GM18526 (cell line): ENCODE measurements around the gene RPTOR.

Experiments used
- POLR2A ChIP-seq: IDR thresholded peaks from 3 replicates; pipeline ENCODE4 v1.6.1; 2011; ENCODE audit not compliant: insufficient read length; ENCODE audit errors: extremely low read depth

RPTOR gene

DNA sequence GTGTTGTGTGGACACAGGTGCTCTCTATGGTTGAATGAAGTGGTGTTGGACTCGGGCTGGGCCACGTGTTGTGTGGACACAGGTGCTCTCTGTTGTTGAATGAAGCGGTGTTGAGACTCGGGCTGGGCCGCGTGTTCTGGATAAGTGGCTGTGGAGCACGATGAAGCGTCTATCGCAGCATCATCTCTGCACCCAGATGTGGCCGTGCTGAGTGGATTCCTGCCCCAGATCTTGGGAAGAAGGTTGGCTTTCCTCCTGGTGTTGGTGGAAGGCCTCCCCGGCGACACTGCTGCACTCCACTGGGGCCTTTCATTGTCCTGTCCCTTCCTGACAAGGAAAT is 69.1 kb downstream of the RPTOR start:
- no peak for TF ChIP-seq POLR2A

DNA sequence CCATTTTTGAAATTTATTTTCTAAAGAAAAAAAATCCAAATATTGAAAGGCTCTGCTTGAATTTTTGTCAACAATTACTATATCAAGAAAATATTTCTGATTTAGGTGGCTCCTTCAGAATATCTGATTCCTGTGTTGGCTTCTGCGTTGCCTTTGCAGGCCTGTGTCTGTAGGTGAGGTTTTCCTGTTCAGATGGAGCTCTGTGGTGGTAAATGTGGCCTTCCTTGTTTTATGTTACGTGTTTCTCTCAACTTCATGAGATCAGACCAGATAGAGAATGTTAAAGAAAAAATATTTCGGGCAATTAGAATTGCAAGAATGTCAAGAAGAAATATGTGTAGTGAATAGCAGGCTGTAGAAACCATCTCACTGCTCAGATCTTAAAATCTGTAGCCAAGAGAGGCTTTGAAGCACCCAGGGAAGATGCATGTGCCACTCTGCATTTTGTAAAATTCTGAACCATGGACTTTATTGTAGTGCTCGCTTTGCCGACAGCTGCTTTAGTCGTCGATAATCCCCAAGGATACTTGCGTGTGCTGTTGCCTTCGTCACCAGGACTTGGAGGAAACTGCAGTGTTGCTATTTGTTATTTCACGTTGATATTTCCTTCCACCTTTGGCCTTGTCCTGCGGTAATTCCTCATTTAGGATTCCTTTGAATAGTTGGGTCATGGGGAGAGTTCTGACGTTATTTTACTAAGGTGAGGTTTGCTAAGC is 69.9 kb downstream of the RPTOR start:
- no peak for TF ChIP-seq POLR2A

DNA sequence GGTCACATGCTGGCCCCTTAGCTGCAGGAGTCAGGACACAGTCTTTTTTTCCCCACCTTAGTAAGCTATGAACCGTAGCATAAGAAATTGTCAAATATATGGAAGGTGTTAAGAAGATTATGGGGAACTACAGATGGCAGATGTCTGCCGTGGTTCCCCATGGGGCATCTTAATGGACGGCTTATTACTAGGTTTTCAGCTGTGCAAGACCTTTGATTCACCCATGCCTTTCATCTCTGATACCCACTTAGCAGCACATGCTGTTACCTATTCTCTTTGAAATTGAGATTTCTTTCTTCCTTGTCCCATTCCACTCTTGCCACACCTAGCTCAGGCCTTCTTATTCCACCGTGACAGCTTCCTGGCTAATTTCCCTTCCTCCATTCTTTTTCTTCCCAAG is 70.7 kb downstream of the RPTOR start:
- TF ChIP-seq POLR2A: no peak

DNA sequence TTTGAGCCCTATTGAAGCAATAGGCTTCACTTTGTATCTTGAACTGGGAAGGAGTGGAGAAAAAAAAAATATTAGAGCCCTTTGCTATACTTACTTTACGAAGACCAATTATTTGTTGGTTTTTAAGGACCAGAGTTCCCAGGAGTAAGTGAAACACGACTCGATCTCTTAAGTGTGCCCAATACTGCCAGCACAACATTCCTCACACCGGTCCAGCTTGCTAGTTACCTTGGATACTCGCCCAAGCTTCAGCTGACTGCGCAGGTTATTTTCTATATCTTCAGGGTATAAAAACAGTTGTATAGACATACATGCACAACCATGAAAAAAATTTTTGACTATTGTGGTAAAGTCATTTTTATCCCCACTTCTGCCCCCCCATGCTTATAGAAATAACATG is 72.1 kb downstream of the RPTOR start:
- TF ChIP-seq POLR2A: no peak

DNA sequence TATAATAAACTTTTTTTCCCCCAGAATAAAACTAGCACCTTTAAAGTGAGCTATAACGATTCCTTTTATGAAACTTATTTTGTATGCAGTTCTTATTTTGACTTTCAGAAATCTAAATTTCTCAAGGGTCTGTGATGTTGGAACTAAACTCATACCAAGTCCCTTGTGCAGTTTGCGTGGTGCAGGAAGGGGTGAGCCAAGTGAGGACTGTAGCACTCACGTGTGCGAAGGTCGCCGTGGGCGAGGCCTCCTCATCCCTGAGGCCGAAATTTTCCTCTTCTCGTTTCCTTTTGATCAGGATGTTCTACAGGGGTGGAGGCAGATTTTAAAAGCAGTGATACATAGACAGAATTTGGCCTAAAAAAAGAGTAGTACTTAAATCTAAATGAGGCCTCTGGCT is 73.7 kb downstream of the RPTOR start:
- no peak for TF ChIP-seq POLR2A

DNA sequence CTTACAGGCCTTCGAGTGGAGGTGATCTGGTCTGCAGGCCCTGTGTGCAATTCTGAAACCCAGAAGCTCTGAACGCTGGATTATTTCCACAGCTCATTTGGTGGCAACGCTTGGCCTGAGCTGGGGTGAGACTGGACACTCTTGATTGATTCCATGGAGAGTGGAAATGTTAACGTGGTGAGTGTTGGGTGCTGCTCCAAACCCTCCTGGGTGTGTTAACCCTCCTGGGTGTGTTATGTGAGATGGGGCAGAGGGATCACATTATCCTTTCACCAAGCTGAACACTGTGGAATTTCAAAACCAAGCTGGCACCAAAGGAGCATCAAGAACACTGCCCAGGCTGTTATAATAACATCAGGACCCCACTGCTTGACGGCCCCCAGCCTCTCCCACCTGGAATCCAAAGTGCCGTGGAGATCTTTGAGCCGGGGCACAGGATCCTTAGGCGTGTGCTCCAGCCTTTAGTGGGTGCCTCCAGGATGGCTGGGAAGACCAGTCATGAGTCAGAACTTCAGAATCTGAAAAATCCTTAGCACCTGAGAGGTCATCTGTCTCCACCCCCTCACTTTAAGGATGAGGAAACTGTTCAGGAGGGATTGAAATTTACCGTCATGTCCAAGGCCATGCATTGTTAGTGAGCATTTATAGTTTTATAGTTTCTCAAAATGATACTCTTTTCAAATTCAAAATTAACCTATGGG is 75.0 kb downstream of the RPTOR start:
- no peak for TF ChIP-seq POLR2A

DNA sequence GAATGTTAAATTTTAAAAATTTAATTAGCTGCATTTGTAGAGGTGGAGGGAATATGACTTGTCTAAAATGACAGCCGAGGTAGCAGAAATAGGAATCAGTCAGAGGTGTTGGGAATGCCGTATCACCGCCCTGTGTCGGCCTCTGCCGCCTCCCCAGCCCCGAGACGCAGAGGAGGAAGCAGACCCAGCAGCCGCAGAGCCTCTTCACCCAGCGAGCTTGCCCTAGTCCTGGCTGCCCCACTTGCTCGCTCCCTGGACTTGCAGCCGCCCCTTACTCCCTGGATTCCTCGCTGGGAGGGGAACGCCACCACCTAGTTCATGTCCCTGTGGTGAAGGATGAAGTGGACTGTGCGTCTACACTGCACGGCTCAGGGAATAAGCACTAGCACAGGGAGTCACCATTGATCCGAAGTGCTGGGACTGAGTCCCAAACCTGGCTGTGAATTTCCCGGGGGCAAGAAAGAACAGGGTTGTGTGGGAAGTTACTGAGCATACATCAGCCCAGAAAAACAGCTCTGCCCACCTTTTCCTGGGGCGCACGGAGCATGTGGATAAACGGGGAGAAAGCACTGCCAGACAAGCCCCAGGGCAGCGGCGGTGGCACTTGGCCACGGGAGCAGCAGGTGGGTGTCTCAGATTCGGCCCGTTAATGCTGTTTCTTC is 76.8 kb downstream of the RPTOR start:
- no peak for TF ChIP-seq POLR2A

DNA sequence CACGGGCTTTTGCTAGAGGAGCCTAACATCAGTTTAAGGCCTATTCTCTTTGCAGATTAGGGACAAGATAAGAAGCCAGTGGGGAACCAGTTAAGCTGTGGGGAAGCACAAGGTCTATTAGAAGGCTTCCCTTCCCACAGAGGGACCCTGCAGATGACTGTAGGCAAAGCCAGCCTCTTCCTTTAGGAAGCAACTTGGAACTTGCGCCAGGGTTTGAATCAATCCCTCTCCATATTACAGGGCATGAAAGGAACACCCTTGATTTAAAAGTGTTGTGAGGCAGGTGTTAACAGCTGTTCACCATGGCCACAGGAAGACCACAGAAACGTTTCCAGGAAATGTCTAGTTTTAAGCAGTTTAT is 77.3 kb downstream of the RPTOR start:
- TF ChIP-seq POLR2A: no peak

DNA sequence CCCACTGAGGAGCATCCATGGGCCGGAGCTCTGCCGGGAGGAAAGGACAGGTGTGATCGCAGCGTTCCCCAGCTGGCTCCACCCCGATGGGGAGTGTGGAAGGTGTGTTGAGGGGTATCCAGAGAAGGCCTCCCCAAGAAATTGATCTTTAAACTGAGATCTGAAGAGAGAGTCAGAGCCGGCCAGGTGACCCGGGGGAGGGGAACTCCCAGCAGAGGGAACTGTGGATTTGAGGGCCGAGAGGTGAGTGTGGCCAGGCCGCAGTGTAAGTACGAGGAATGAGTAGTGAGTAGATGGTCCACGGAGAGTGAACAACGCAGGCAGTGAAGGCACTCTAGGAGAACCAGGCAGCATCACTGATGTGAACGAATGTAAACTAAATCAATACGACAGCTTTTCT is 80.2 kb downstream of the RPTOR start:
- TF ChIP-seq POLR2A: no peak

DNA sequence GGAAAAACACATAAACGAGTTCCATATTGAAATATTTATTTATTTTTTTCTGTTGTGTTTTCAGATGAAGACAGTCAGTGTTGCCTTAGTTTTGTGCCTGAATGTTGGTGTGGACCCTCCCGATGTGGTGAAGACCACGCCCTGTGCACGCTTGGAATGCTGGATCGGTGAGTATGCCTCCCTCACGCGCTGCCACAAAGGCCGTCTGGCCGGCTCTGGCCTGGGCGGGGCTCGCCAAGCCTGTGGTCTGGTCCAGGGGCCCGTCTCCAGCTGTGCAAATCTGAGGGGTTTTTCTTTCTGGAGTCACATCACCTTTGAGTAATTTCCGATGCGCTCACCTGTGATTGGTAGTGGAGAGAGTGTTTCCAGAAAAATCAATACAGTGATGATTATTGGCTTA is 81.0 kb downstream of the RPTOR start:
- TF ChIP-seq POLR2A: no peak

DNA sequence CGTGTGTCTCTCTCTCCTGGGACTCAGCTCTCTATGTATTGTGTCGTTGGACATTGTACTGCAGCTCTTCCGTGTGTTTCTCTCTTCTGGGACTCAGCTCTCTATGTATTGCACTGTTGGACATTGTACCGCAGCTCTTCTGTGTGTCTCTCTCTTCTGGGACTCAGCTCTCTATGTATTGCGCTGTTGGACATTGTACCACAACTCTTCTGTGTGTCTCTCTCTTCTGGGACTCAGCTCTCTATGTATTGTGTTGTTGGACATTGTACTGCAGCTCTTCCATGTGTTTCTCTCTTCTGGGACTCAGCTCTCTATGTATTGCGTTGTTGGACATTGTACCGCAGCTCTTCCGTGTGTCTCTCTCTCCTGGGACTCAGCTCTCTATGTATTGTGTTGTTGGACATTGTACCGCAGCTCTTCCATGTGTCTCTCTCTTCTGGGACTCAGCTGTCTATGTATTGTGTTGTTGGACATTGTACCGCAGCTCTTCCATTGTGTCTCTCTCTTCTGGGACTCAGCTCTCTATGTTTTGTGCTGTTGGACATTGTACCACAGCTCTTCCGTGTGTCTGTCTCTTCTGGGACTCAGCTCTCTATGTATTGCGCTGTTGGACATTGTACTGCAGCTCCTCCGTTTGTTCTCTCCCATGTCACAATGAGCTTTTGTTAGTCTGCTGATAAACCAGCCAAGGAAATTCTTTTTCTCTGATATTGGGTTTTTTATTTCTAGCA is 84.8 kb downstream of the RPTOR start:
- TF ChIP-seq POLR2A: no peak

DNA sequence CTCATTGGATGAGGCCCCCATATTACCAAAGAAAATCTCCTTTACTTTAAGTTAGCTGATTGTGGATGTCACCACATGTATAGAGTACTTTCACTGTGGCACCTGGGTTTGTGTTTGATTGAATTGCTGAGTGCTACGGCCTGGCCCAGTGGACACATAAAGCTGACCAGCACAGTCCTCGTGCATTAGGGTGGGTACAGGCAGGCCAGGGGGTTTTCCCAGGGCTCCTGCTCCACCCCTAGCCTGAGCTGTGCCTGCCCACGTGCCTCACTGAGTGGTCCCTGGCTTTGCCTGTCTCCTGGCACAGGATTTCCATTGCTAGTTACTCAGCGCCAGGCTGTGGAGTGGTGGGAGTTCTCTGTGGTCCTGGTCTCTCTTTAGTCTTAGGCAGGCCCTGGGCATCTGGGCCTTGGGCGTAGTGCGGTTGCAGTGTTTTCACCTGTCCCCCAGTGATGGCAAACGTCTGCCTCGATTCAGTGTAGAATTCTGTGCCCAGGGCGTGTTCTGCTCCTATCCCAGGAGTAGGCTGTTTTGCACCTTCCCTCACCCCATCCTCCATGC is 86.0 kb downstream of the RPTOR start:
- TF ChIP-seq POLR2A: no peak

DNA sequence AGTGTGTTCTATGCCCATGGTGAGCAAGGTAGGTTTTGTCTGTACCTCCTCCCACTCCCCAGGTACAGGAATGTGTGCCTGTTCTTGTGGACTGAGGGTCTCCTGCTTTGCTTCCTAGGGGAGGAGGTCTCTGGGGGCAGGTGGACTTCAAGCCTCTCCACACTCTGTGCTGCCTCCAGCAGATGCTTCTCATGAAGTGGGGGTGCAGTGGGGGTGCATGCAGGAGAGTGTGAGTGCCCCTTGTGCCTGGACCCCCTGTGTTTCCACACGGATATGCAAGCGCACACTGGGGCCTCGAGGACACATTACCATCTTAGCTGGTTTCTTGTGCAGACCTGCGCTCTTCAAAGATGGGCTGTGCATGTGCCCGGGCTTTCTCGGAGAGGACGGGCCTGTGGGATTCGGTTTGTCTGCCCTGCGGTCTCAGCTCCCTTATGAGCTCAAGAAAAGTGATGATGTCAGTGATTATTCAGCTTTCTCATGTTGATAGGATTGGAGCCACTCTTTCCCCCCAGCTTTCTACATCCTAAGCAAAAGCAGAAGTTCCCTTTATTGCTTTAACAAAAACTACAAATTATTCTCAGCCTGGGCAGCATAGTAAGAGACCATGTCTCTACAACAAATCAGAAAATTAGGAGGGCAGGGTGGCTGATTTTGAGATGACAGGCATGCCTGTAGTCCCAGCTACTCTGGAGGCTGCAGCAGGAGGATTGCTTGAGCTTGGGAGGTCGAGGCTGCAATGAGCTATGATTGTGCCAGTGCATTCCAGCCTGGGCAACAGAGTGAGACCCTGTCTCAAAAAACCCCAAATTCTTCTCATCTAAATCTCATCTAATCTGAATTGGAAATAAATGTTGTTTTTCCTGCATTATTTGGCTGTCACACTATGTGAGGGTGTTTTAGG is 86.8 kb downstream of the RPTOR start:
- TF ChIP-seq POLR2A: no peak

DNA sequence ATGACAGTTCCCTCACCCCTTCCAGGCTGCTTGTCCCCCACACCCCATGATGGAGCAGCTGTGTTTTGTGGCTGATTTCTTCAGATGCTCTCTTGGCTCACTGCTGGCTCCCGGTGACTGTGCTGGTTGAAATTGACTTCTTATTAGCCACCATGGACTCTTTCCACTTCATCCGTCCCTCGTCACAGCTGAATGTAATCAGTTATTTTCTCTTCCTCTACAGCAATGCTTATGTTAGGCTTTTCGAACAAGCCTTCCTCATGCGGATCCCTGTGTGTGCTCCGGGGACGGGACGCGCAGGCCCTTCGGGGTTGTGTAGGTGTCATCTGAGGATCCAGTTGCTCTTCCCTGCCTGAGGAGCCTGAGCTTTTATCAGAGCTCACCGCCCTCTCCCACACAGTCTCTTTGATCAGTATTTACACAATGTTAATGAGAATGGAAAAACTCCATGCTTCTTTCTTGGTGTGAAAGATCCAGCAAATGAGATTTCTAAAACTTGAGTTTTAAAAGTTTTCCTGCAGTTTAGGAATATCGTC is 87.5 kb downstream of the RPTOR start:
- no peak for TF ChIP-seq POLR2A
